Measurements from ENCODE around the gene DENND1A. TPM values are rescaled to one million over a fixed set of nuclear protein-coding genes. Genes with fewer than 3 reads are reported as not detected.

DENND1A gene
- total RNA-seq, 4 donors from 2014 or later, result 15.8 to 33.5 (median 23.9) TPM

GRCh38 chr9:123380852-123381705 lies 548.8 kb downstream of the DENND1A start:
- Histone ChIP-seq H3K36me3 (peaks cover 11% of the 10 kb centered on the region), H3K9me3 (no peaks in the 10 kb centered on the region), H3K4me3 (no peak overlapping the region), H3K4me1 (peaks cover 4% of the 10 kb centered on the region), H3K27me3 (no peaks in the 10 kb centered on the region), H3K27ac (no peak overlapping the region)
- WGBS, result 91% methylated on average over 12 of the region's 28 CpGs
- TF ChIP-seq POLR2A (IDR thresholded peaks at IDR 0.05) (no peak), POLR2AphosphoS5 (IDR thresholded peaks at IDR 0.05) (no peak), EP300 (IDR thresholded peaks at IDR 0.05) (no peak)
- TF ChIP-seq, protein P1, sequence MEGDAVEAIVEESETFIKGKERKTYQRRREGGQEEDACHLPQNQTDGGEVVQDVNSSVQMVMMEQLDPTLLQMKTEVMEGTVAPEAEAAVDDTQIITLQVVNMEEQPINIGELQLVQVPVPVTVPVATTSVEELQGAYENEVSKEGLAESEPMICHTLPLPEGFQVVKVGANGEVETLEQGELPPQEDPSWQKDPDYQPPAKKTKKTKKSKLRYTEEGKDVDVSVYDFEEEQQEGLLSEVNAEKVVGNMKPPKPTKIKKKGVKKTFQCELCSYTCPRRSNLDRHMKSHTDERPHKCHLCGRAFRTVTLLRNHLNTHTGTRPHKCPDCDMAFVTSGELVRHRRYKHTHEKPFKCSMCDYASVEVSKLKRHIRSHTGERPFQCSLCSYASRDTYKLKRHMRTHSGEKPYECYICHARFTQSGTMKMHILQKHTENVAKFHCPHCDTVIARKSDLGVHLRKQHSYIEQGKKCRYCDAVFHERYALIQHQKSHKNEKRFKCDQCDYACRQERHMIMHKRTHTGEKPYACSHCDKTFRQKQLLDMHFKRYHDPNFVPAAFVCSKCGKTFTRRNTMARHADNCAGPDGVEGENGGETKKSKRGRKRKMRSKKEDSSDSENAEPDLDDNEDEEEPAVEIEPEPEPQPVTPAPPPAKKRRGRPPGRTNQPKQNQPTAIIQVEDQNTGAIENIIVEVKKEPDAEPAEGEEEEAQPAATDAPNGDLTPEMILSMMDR (IDR thresholded peaks at IDR 0.05), result no peak
- no peak for DNase-seq (ENCODE audit: low spot score in 2 of 2)

DNA sequence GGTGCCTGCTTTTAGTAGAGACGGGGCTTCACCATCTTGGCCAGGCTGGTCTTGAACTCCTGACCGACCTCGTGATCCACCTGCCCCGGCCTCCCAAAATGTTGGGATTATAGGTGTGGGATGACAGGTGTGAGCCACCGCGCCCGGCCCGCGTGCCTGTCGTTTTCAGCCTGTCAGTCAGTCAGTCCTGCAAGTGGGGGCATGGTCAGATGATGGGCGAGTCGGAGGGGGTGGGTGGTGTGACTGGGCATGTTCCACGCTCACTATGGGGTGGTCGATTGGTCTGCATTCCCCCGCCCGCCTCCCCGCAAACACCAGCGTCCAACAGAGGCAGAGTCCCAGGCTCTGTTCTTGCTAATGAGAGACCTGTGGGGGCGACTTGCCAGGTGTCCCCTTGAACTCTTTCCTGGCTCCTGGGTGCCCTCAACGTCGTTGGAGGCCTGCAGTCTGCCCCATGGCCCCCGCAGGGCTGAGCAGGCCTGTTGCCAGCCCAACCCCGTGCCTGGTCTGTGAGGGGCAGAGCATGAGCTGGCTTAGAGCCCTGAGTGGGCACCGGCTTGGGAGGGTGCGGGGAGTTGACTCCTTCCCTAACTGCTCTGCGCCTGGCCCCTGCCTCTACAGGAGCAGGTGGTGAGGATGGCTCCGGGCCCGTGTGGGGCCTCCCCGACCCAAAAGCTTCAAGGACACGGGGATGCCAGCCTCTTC lies 550.8 kb downstream of the DENND1A start:
- peaks cover 17% of the 10 kb centered on the region for H3K27me3 ChIP-seq
- WGBS, result 91% methylated on average over 11 of the region's 30 CpGs
- no peak overlapping the region for H3K4me3 ChIP-seq
- no peaks in the 10 kb centered on the region for H3K9me3 ChIP-seq
- DNase-seq (ENCODE audit: low spot score in 2 of 2), result no peak
- no peak overlapping the region for H3K27ac ChIP-seq
- TF ChIP-seq EP300 (IDR thresholded peaks at IDR 0.05) (no peak), POLR2A (IDR thresholded peaks at IDR 0.05) (no peak), POLR2AphosphoS5 (IDR thresholded peaks at IDR 0.05) (no peak)
- TF ChIP-seq, protein P1 (IDR thresholded peaks at IDR 0.05), result no peak
- peaks cover 12% of the 10 kb centered on the region for H3K4me1 ChIP-seq
- H3K36me3 ChIP-seq, result peaks cover 11% of the 10 kb centered on the region

DNA sequence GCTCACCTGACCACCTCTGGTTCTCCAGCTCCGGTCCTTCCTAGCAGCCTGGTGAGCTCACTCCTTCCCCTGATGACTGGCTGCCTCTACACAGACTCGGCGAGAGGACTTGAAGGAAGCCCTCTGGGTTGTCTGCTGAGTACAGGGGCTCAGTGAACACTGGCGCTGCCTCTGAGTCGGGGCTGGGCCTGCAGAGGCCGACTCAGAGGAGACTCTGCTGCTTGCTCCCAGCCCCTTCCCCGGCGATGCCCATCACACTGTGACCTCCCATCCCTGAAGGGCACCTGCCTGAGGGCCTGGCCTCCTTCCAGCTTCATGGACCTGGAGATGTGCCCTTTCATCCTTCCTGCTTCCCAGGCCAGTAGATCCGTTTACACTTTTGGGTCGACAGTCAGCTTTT lies 551.9 kb downstream of the DENND1A start:
- Histone ChIP-seq H3K4me1 (peaks cover 23% of the 10 kb centered on the region), H3K27ac (no peak overlapping the region), H3K36me3 (peaks cover 4% of the 10 kb centered on the region), H3K4me3 (no peak overlapping the region), H3K27me3 (peaks cover 28% of the 10 kb centered on the region), H3K9me3 (no peaks in the 10 kb centered on the region)
- no peak for DNase-seq (ENCODE audit: low spot score in 2 of 2)
- TF ChIP-seq POLR2AphosphoS5 (IDR thresholded peaks at IDR 0.05) (no peak), EP300 (IDR thresholded peaks at IDR 0.05) (no peak), POLR2A (IDR thresholded peaks at IDR 0.05) (no peak)
- TF ChIP-seq, protein P1 (IDR thresholded peaks at IDR 0.05), result no peak
- 70% methylated on average over 9 of the region's 10 CpGs for WGBS

DNA sequence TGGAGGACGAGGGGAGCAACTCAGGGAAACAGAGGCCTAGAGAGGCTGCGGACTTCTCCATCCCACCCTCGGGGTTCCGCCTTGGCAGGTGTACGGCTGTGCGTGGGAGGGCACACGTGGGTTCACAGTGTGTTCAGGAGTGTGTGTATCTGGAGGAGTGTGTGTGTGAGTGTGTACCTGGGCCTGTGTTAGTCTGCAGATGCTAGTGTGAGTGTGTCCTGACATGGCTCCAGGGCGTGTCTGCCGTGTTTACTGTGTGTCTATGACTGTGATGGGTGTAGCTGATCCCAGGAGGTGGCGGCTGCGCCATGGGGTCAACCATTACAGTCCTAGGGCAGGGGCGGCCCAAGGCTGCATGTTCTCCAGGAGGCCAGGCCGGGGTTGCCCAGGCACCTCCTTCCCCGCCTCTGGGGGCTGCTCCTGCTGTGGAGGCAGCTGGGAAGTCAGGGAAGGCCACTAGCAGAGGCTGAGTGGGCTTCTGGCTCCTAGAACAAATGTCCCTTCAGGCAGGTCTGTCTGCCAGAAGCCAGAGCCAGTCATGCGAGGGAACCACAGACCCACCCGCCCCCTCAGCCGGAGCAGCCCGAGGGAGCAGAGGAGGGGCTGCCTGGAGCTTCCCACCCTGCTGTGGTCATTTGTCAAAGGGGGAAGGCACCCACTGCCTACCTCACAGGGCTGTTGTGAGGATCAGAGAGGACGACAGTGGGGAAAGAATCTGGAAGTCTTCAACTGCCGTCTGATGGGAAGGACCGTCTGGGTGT lies 552.5 kb downstream of the DENND1A start:
- no peak for DNase-seq (ENCODE audit: low spot score in 2 of 2)
- no peak for TF ChIP-seq EP300 (IDR thresholded peaks at IDR 0.05)
- no peak for TF ChIP-seq POLR2AphosphoS5 (IDR thresholded peaks at IDR 0.05)
- TF ChIP-seq, protein P1 (IDR thresholded peaks at IDR 0.05), result no peak
- no peak for TF ChIP-seq POLR2A (IDR thresholded peaks at IDR 0.05)

More for the DNA sequence above, 552.5 kb downstream of the DENND1A start:
- Histone ChIP-seq H3K27ac (no peak overlapping the region), H3K27me3 (peaks cover 34% of the 10 kb centered on the region), H3K9me3 (no peaks in the 10 kb centered on the region), H3K36me3 (peaks cover 4% of the 10 kb centered on the region), H3K4me1 (peaks cover 25% of the 10 kb centered on the region), H3K4me3 (no peak overlapping the region)
- 67% methylated on average over 18 of the region's 21 CpGs for WGBS
